HG03060 (cell line): Measurements from ENCODE around the gene LRRC3B.

Experiments used
- ATAC-seq: cut with Tn5 transposase; IDR thresholded peaks from one replicate; pipeline ENCODE4 v1.9.1; 2021; ENCODE audit warnings: low read depth, moderate number of reproducible peaks; ENCODE audit not compliant: unreplicated experiment

The LRRC3B gene

GRCh38 chr3:26704736-26705135 is 82.2 kb downstream of the LRRC3B start:
- no peak for ATAC-seq

- ATAC-seq, result no peak
Observed at GRCh38 chr3:26708501-26708900, 85.9 kb downstream of the LRRC3B start.

GRCh38 chr3:26712211-26713026 is 89.8 kb downstream of the LRRC3B start:
- no peak for ATAC-seq

- no peak for ATAC-seq
Observed at GRCh38 chr3:26713091-26713490, 90.5 kb downstream of the LRRC3B start.

- ATAC-seq, result no peak
Observed at GRCh38 chr3:26714485-26714884, 91.9 kb downstream of the LRRC3B start.

GRCh38 chr3:26715431-26715830 is 92.9 kb downstream of the LRRC3B start:
- ATAC-seq, result no peak

GRCh38 chr3:26718315-26718714 is 95.7 kb downstream of the LRRC3B start:
- no peak for ATAC-seq

GRCh38 chr3:26719134-26719533 is 96.6 kb downstream of the LRRC3B start:
- no peak for ATAC-seq

GRCh38 chr3:26721047-26721446 is 98.5 kb downstream of the LRRC3B start:
- ATAC-seq, result no peak

GRCh38 chr3:26731843-26732242 is 109.3 kb downstream of the LRRC3B start:
- no peak for ATAC-seq

GRCh38 chr3:26750263-26750662 is 127.7 kb downstream of the LRRC3B start:
- ATAC-seq, result no peak

- no peak for ATAC-seq
Observed at GRCh38 chr3:26752466-26752865, 129.9 kb downstream of the LRRC3B start.

- no peak for ATAC-seq
Observed at GRCh38 chr3:26753095-26753494, 130.5 kb downstream of the LRRC3B start.

- no peak for ATAC-seq
Observed at GRCh38 chr3:26757978-26758377, 135.4 kb downstream of the LRRC3B start.
